ENCODE measurements around the gene SERPINA3.

SERPINA3 gene

GRCh38 chr14:94650806-94651805 is 38.9 kb downstream of the SERPINA3 start:
- in situ Hi-C loops (cut with MboI; ENCODE audit: low sequenced_read_pairs), result no loop called here

- in situ Hi-C loops (cut with MboI; ENCODE audit: low sequenced_read_pairs), result no loop called here
Observed at GRCh38 chr14:94653321-94653720, 41.1 kb downstream of the SERPINA3 start.

GRCh38 chr14:94654071-94654861 is 42.1 kb downstream of the SERPINA3 start:
- in situ Hi-C loops (cut with MboI; ENCODE audit: low sequenced_read_pairs), result no loop called here

- in situ Hi-C loops (cut with MboI; ENCODE audit: low sequenced_read_pairs), result no loop called here
Observed at GRCh38 chr14:94655169-94655710, 43.0 kb downstream of the SERPINA3 start.

- in situ Hi-C loops (cut with MboI; ENCODE audit: low sequenced_read_pairs), result no loop called here
Observed at GRCh38 chr14:94656043-94656442, 43.9 kb downstream of the SERPINA3 start.

- in situ Hi-C loops (cut with MboI; ENCODE audit: low sequenced_read_pairs), result no loop called here
Observed at GRCh38 chr14:94659256-94659655, 47.1 kb downstream of the SERPINA3 start.

- in situ Hi-C loops (cut with MboI; ENCODE audit: low sequenced_read_pairs), result no loop called here
Observed at GRCh38 chr14:94659901-94660300, 47.7 kb downstream of the SERPINA3 start.

GRCh38 chr14:94660306-94660946 is 48.2 kb downstream of the SERPINA3 start:
- in situ Hi-C loops (cut with MboI; ENCODE audit: low sequenced_read_pairs), result no loop called here

GRCh38 chr14:94663538-94663937 is 51.3 kb downstream of the SERPINA3 start:
- in situ Hi-C loops (cut with MboI; ENCODE audit: low sequenced_read_pairs), result no loop called here

GRCh38 chr14:94663965-94664704 is 51.9 kb downstream of the SERPINA3 start:
- in situ Hi-C loops (cut with MboI; ENCODE audit: low sequenced_read_pairs), result no loop called here

GRCh38 chr14:94665121-94665520 is 52.9 kb downstream of the SERPINA3 start:
- in situ Hi-C loops (cut with MboI; ENCODE audit: low sequenced_read_pairs), result no loop called here

GRCh38 chr14:94665544-94665943 is 53.4 kb downstream of the SERPINA3 start:
- in situ Hi-C loops (cut with MboI; ENCODE audit: low sequenced_read_pairs), result no loop called here

- in situ Hi-C loops (cut with MboI; ENCODE audit: low sequenced_read_pairs), result no loop called here
Observed at GRCh38 chr14:94670692-94671285, 58.6 kb downstream of the SERPINA3 start.

- in situ Hi-C loops (cut with MboI; ENCODE audit: low sequenced_read_pairs), result no loop called here
Observed at GRCh38 chr14:94671870-94672444, 59.8 kb downstream of the SERPINA3 start.

GRCh38 chr14:94673071-94673470 is 60.9 kb downstream of the SERPINA3 start:
- in situ Hi-C loops (cut with MboI; ENCODE audit: low sequenced_read_pairs), result no loop called here
